RWPE2 (cell line): ENCODE measurements around the gene NIT1.

Experiments
- ATAC-seq: fragments of 200-7000 bp; cut with Tn5 transposase; 3 replicates; pipeline ENCODE4 v1.9.1; 2021; ENCODE audit warnings: low read depth
- DNase-seq: peaks from one replicate; pipeline ENCODE4 v3.0.0-alpha.2; 2020; ENCODE audit warnings: low spot score
- H3K27ac ChIP-seq: fragments of 450-650 bp; 2 replicates; pipeline ENCODE4 v1.5.1; 2017; ENCODE audit warnings: mild to moderate bottlenecking; ENCODE audit not compliant: poor library complexity, severe bottlenecking
- H3K27me3 ChIP-seq: fragments of 250-450 bp; sonication (Bioruptor Pico); 2 replicates; pipeline ENCODE4 v1.5.1; 2021; ENCODE audit warnings: mild to moderate bottlenecking, moderate library complexity; ENCODE audit not compliant: insufficient read depth, poor library complexity, severe bottlenecking
- H3K36me3 ChIP-seq: fragments of 250-450 bp; sonication (Bioruptor Pico); 2 replicates; pipeline ENCODE4 v1.5.1; 2020; ENCODE audit warnings: low read depth, mild to moderate bottlenecking, moderate library complexity
- H3K4me1 ChIP-seq: fragments of 250-450 bp; sonication (Bioruptor Pico); 2 replicates; pipeline ENCODE4 v1.5.1; 2021; ENCODE audit warnings: mild to moderate bottlenecking, moderate library complexity; ENCODE audit not compliant: insufficient read depth, poor library complexity, severe bottlenecking
- H3K4me3 ChIP-seq: fragments of 250-450 bp; sonication (Bioruptor Pico); 2 replicates; pipeline ENCODE4 v1.5.1; 2021; ENCODE audit warnings: mild to moderate bottlenecking, moderate library complexity; ENCODE audit not compliant: severe bottlenecking
- H3K9me3 ChIP-seq: fragments of 250-450 bp; sonication (Bioruptor Pico); 2 replicates; pipeline ENCODE4 v1.5.1; 2021; ENCODE audit warnings: mild to moderate bottlenecking, moderate library complexity; ENCODE audit not compliant: severe bottlenecking
- CTCF ChIP-seq: fragments of 450-650 bp; IDR thresholded peaks from one replicate; pipeline ENCODE4 v1.5.1; 2017; ENCODE audit warnings: mild to moderate bottlenecking, moderate library complexity; ENCODE audit not compliant: poor library complexity, severe bottlenecking

NIT1 gene

GRCh38 chr1:161092621-161093028, 25.3 kb upstream of the NIT1 start:
- TF ChIP-seq CTCF = no peak
- Histone ChIP-seq H3K4me3 (no peak overlapping the region), H3K36me3 (no peaks in the 10 kb centered on the region), H3K27ac (peak overlapping the region; percentile 3), H3K9me3 (no peaks in the 10 kb centered on the region), H3K27me3 (no peaks in the 10 kb centered on the region), H3K4me1 (peaks cover 28% of the 10 kb centered on the region)
- peak; percentile 79 for ATAC-seq
- no peak for DNase-seq

- no peaks in the 10 kb centered on the region for H3K9me3 ChIP-seq
- H3K4me1 ChIP-seq = peaks cover 14% of the 10 kb centered on the region
- H3K27ac ChIP-seq = no peak overlapping the region
- no peak for DNase-seq
- no peaks in the 10 kb centered on the region for H3K27me3 ChIP-seq
- H3K36me3 ChIP-seq = no peaks in the 10 kb centered on the region
- H3K4me3 ChIP-seq = no peak overlapping the region
- no peak for TF ChIP-seq CTCF
- no peak for ATAC-seq
These were observed 23.4 kb upstream of the NIT1 start for GRCh38 chr1:161094481-161094880.

DNA sequence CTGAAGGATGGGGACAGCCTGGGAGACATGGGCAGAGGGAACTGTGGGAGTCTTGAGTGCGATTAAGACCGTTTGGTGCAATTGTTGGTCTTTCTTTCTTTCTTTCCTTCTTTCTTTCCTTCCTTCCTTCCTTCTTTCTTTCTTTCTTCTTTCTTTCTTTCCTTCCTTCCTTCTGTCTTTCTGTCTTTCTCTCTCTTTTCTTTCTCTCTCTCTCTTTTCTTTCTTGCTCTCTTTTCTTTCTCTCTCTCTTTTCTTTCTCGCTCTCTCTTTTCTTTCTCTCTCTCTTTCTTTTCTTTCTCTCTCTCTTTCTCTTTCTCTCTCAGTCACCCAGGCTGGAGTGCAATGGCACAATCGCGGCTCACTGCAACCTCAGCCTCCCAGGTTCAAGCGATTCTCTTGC, 22.7 kb upstream of the NIT1 start:
- peaks cover 12% of the 10 kb centered on the region for H3K4me1 ChIP-seq
- H3K27ac ChIP-seq = no peak overlapping the region
- ATAC-seq (no peak), DNase-seq (no peak)
- H3K4me3 ChIP-seq = no peak overlapping the region
- peaks cover 5% of the 10 kb centered on the region for H3K36me3 ChIP-seq
- no peak for TF ChIP-seq CTCF
- no peaks in the 10 kb centered on the region for H3K27me3 ChIP-seq
- H3K9me3 ChIP-seq = no peaks in the 10 kb centered on the region

- H3K36me3 ChIP-seq = peaks cover 11% of the 10 kb centered on the region
- no peaks in the 10 kb centered on the region for H3K9me3 ChIP-seq
- peaks cover 12% of the 10 kb centered on the region for H3K4me1 ChIP-seq
- no peak overlapping the region for H3K27ac ChIP-seq
- H3K27me3 ChIP-seq = no peaks in the 10 kb centered on the region
- DNase-seq (no peak), ATAC-seq (no peak)
- TF ChIP-seq CTCF = no peak
- H3K4me3 ChIP-seq = no peak overlapping the region
These were observed 21.9 kb upstream of the NIT1 start for GRCh38 chr1:161096015-161096414.

GRCh38 chr1:161096530-161096929, 21.4 kb upstream of the NIT1 start:
- peaks cover 16% of the 10 kb centered on the region for H3K36me3 ChIP-seq
- no peaks in the 10 kb centered on the region for H3K27me3 ChIP-seq
- no peak for TF ChIP-seq CTCF
- no peak overlapping the region for H3K4me3 ChIP-seq
- no peak for ATAC-seq
- H3K4me1 ChIP-seq = peaks cover 12% of the 10 kb centered on the region
- no peaks in the 10 kb centered on the region for H3K9me3 ChIP-seq
- H3K27ac ChIP-seq = no peak overlapping the region
- DNase-seq = no peak
